ENCODE measurements around the gene GNPTAB.
"Not testable (repeated sequence)": the region's sequence is repeated elsewhere in the genome, so short reads cannot be mapped to it uniquely, and the experiment has no call there.

GNPTAB gene

GRCh38 chr12:101738920-101739665 is 91.7 kb downstream of the GNPTAB start, which contains the start of gene SYCP3:
Gene SYCP3 (minus strand): TSS chr12:101739462. CDS start chr12:101737935, 1,527 bp downstream.
- H3K36me3 Mint-ChIP-seq (ENCODE audit: low read depth) = peaks cover 45% of the 10 kb centered on the region
- no peaks in the 10 kb centered on the region for H3K9me3 Mint-ChIP-seq
- H3K27ac Mint-ChIP-seq = no peak within 1 kb of the TSS
- DNase-seq = no peak
- no peak within 1 kb of the TSS for H3K4me3 Mint-ChIP-seq
- no peaks in the 10 kb centered on the region for H3K27me3 Mint-ChIP-seq (ENCODE audit: low read depth, poor library complexity)
- TF ChIP-seq, protein P1, sequence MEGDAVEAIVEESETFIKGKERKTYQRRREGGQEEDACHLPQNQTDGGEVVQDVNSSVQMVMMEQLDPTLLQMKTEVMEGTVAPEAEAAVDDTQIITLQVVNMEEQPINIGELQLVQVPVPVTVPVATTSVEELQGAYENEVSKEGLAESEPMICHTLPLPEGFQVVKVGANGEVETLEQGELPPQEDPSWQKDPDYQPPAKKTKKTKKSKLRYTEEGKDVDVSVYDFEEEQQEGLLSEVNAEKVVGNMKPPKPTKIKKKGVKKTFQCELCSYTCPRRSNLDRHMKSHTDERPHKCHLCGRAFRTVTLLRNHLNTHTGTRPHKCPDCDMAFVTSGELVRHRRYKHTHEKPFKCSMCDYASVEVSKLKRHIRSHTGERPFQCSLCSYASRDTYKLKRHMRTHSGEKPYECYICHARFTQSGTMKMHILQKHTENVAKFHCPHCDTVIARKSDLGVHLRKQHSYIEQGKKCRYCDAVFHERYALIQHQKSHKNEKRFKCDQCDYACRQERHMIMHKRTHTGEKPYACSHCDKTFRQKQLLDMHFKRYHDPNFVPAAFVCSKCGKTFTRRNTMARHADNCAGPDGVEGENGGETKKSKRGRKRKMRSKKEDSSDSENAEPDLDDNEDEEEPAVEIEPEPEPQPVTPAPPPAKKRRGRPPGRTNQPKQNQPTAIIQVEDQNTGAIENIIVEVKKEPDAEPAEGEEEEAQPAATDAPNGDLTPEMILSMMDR (IDR thresholded peaks at IDR 0.05) = no peak
- peaks cover 13% of the 10 kb centered on the region for H3K4me1 Mint-ChIP-seq

GRCh38 chr12:101737476-101737875 is 93.3 kb downstream of the GNPTAB start:
- Mint-ChIP-seq H3K9me3 (no peaks in the 10 kb centered on the region), H3K36me3 (ENCODE audit: low read depth) (peaks cover 34% of the 10 kb centered on the region), H3K27me3 (ENCODE audit: low read depth, poor library complexity) (no peaks in the 10 kb centered on the region), H3K27ac (no peak overlapping the region), H3K4me3 (no peak overlapping the region), H3K4me1 (peaks cover 6% of the 10 kb centered on the region)
- no peak for DNase-seq
- TF ChIP-seq, protein P1 (IDR thresholded peaks at IDR 0.05) = no peak

DNA sequence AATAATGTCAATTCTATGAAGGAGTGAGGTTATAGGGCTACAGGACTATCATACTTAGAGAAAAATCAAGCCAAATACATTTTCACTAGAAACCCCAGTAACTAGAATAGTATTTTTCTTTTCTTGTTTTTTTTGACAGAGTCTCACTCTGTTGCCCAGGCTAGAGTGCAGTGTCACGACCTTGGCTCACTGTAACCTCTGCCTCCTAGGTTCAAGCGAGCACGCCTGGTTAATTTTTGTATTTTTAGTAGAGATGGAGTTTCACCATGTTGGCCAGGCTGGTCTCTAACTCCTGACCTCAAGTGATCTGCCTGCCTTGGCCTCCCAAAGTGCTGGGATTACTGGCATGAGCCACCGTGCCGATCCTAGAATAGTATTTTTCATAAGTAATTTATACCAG is 96.3 kb downstream of the GNPTAB start:
- H3K4me3 Mint-ChIP-seq, H3K9me3 Mint-ChIP-seq: not testable (repeated sequence)

DNA sequence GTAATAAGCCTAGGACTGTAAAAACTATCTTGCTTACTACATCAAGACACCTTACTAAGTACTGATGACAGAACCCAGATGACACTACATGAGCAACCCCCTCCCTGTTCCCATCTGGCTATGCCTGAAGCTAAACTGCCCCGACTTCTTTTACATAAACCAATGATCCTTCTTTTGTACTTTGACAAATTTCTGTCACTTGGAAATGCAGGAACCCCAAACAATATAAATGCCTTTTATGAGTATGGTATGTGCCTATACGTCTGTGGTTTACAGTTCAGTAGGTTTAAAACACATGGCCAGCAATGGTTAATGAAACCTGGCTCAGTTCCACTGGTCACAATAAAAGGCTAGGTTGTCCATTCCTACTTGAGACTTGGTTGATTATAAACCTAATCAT is 97.6 kb downstream of the GNPTAB start:
- Mint-ChIP-seq H3K9me3 (no peaks in the 10 kb centered on the region), H3K4me1 (peaks cover 6% of the 10 kb centered on the region), H3K27me3 (ENCODE audit: low read depth, poor library complexity) (no peaks in the 10 kb centered on the region), H3K36me3 (ENCODE audit: low read depth) (peaks cover 15% of the 10 kb centered on the region), H3K27ac (no peak overlapping the region), H3K4me3 (no peak overlapping the region)
- no peak for DNase-seq
- TF ChIP-seq, protein P1 (IDR thresholded peaks at IDR 0.05) = no peak

More for the DNA sequence above, 96.3 kb downstream of the GNPTAB start:
- H3K4me1 Mint-ChIP-seq; H3K27ac Mint-ChIP-seq; H3K27me3 Mint-ChIP-seq (ENCODE audit: low read depth, poor library complexity); DNase-seq: not testable (repeated sequence)
- H3K36me3 Mint-ChIP-seq (ENCODE audit: low read depth) = peaks cover 25% of the 10 kb centered on the region

GRCh38 chr12:101732318-101732717 is 98.4 kb downstream of the GNPTAB start:
- Mint-ChIP-seq H3K27me3 (ENCODE audit: low read depth, poor library complexity) (no peaks in the 10 kb centered on the region), H3K27ac (no peak overlapping the region), H3K9me3 (no peaks in the 10 kb centered on the region), H3K4me1 (peaks cover under 1% of the 10 kb centered on the region), H3K4me3 (no peak overlapping the region), H3K36me3 (ENCODE audit: low read depth) (peaks cover 8% of the 10 kb centered on the region)
- DNase-seq = no peak
- TF ChIP-seq, protein P1 (IDR thresholded peaks at IDR 0.05) = no peak

DNA sequence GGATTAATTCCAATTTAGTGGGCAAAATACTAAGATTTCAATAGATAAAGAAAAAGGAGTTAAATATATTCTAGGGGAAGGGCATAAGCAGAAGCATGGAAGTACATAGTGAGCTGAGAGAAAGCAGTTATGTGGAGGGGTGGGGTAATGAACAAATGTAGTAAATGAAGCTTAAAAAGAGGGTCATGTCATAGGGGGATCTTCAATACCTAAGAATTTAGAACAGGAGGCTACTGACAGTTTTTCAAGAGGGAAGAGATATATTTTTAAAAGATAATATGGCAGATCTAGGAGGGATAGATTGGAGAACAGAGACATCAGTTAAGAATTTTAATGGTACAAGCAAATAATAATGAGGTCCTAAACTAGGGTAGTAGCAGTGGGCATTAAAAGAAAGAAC is 100.9 kb downstream of the GNPTAB start:
- H3K27me3 Mint-ChIP-seq (ENCODE audit: low read depth, poor library complexity) = no peaks in the 10 kb centered on the region
- TF ChIP-seq, protein P1 (IDR thresholded peaks at IDR 0.05) = no peak
- no peak for DNase-seq
- H3K9me3 Mint-ChIP-seq = no peaks in the 10 kb centered on the region
- peaks cover 7% of the 10 kb centered on the region for H3K36me3 Mint-ChIP-seq (ENCODE audit: low read depth)
- no peak overlapping the region for H3K4me3 Mint-ChIP-seq
- H3K27ac Mint-ChIP-seq = no peak overlapping the region
- H3K4me1 Mint-ChIP-seq = no peaks in the 10 kb centered on the region

All from nephron progenitor cell (in vitro differentiated cells).